BLaER1 treated with 17β-estradiol and CSF1 and Interleukin-3, amounts not matched to agents 10 nM and 100 nM (cell line): ENCODE data around the gene CCDC33.
"Not testable (repeated sequence)": the region's sequence is repeated elsewhere in the genome, so short reads cannot be mapped to it uniquely, and the experiment has no call there.

Source experiments
- H3K27ac ChIP-seq, 11 experiments: shearing (Covaris generic); formaldehyde crosslinking; 2 replicates each; pipeline ENCODE4 v1.8.1; 2022
- H3K27me3 ChIP-seq, 11 experiments: shearing (Covaris generic); formaldehyde crosslinking; 2 replicates each; pipeline ENCODE4 v1.8.1; 2022
- H3K36me3 ChIP-seq, 11 experiments: shearing (Covaris generic); formaldehyde crosslinking; 2 replicates each; pipeline ENCODE4 v1.8.1; 2022
- H3K4me1 ChIP-seq, 10 experiments: shearing (Covaris generic); formaldehyde crosslinking; 2 replicates each; pipeline ENCODE4 v1.8.1; 2022
- H3K4me2 ChIP-seq, 11 experiments: shearing (Covaris generic); formaldehyde crosslinking; 2 replicates each; pipeline ENCODE4 v1.8.1; 2022
- H3K4me3 ChIP-seq, 10 experiments: shearing (Covaris generic); formaldehyde crosslinking; 2 replicates each; pipeline ENCODE4 v1.8.1; 2022
- H3K9ac ChIP-seq, 11 experiments: shearing (Covaris generic); formaldehyde crosslinking; 2 replicates each; pipeline ENCODE4 v1.8.1; 2022
- H3K9me3 ChIP-seq, 11 experiments: shearing (Covaris generic); formaldehyde crosslinking; replicated peaks in 1 of 11; 2 replicates each; pipeline ENCODE4 v1.8.1; 2022
- H4K20me1 ChIP-seq, 11 experiments: shearing (Covaris generic); formaldehyde crosslinking; 2 replicates each; pipeline ENCODE4 v1.8.1; 2022
- Cebpa-rat ChIP-seq, 11 experiments: shearing (Covaris generic); IDR thresholded peaks; 2 replicates each; pipeline ENCODE4 v1.8.1; 2022

The CCDC33 gene

DNA sequence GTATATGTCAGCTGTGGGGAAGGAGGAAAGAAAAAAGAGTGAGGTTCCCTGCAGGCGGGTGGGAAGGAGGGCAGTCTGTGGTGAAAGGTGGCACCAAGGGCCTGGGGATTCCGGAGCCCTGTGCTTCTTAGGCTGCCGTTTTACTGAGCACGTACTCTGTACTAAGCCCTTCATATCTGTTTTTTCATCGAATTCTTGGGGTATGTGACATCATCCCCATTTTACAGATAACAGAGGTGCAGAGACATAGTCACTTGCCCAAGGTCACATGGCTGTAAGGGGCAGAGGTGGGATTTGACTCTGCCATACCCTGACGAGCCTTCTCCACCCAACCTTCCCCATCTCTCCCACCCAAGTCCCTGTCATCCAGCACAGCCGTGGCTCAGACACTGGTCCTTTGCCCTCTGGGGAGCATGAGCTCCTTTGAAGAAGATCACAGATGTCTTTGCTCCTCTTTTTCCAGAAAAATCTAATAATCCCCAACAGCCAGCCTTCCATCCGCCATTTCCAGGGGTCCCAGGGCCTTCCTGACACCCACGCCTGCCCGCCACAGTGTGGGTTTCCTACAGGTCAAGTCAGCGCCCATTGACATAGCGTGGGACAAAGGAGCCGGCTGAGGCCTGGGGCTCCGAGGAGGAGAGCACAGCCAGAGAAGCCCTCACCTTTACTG is 107.1 kb downstream of the CCDC33 start:
- H3K9me3 ChIP-seq: no peaks in the 10 kb centered on the region
- H3K27ac ChIP-seq: no peak overlapping the region
- no peaks in the 10 kb centered on the region for H3K36me3 ChIP-seq
- TF ChIP-seq Cebpa-rat (IDR thresholded peaks at IDR 0.05): no peak
- no peak overlapping the region for H3K9ac ChIP-seq
- no peak overlapping the region for H3K4me3 ChIP-seq
- no peaks in the 10 kb centered on the region for H4K20me1 ChIP-seq
- no peak overlapping the region for H3K4me2 ChIP-seq
- no peaks in the 10 kb centered on the region for H3K27me3 ChIP-seq
- peaks cover 0 to 7% (median 4%) of the 10 kb centered on the region in 10 experiments; a peak in 7 of 20 replicates for H3K4me1 ChIP-seq

DNA sequence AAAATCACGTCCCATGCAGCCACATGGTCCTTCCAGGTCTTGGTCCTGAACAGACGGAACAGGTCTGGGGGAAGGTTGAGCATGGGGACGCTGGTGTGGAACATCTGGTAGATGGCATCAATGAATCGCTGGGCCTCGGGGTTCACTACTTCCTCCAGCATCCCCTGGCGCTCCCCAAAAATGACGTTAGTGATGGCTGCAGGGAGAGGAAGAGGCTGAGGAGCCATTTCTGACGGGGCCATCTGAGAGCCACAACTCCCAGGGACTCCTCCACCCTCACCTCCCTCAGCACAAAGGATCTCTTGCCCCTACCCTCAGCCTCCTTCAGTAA is 107.6 kb downstream of the CCDC33 start:
- TF ChIP-seq Cebpa-rat (IDR thresholded peaks at IDR 0.05): no peak
- no peaks in the 10 kb centered on the region for H3K36me3 ChIP-seq
- H4K20me1 ChIP-seq: no peaks in the 10 kb centered on the region
- H3K4me2 ChIP-seq: no peak overlapping the region
- no peak overlapping the region for H3K27ac ChIP-seq
- no peaks in the 10 kb centered on the region for H3K9me3 ChIP-seq
- H3K27me3 ChIP-seq: no peaks in the 10 kb centered on the region
- H3K9ac ChIP-seq: no peak overlapping the region
- H3K4me1 ChIP-seq: peaks cover 0 to 7% (median 4%) of the 10 kb centered on the region in 10 experiments; a peak in 7 of 20 replicates
- H3K4me3 ChIP-seq: no peak overlapping the region

DNA sequence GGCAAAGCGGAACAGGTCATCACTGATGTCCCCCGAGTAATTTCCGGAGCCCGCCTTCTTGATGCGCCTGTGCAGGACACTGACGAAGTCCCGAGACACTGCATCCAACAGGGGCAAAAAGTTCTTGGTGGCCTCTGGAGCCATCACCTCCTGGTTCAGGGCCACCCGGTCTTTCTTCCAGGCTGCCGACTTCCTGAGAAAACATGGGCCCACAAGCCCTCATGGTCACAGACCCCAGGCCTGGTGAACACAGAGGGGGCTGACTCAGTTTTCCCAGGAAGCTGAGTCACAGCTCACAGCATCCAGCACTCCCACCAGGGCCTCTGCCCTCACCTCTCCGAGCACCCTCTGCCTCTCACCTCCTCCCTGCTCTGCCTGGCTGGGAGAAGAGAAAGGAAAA is 108.9 kb downstream of the CCDC33 start:
- no peaks in the 10 kb centered on the region for H4K20me1 ChIP-seq
- TF ChIP-seq Cebpa-rat (IDR thresholded peaks at IDR 0.05): no peak
- no peak overlapping the region for H3K9ac ChIP-seq
- no peaks in the 10 kb centered on the region for H3K9me3 ChIP-seq
- peaks cover 0 to 7% (median 4%) of the 10 kb centered on the region in 10 experiments; a peak in 7 of 20 replicates for H3K4me1 ChIP-seq
- H3K36me3 ChIP-seq: no peaks in the 10 kb centered on the region
- H3K27ac ChIP-seq: no peak overlapping the region
- H3K4me2 ChIP-seq: peak overlapping the region in 5 of 11 experiments; percentile 10 to 32 (median 27); a peak in 7 of 22 replicates
- no peaks in the 10 kb centered on the region for H3K27me3 ChIP-seq
- no peak overlapping the region for H3K4me3 ChIP-seq

DNA sequence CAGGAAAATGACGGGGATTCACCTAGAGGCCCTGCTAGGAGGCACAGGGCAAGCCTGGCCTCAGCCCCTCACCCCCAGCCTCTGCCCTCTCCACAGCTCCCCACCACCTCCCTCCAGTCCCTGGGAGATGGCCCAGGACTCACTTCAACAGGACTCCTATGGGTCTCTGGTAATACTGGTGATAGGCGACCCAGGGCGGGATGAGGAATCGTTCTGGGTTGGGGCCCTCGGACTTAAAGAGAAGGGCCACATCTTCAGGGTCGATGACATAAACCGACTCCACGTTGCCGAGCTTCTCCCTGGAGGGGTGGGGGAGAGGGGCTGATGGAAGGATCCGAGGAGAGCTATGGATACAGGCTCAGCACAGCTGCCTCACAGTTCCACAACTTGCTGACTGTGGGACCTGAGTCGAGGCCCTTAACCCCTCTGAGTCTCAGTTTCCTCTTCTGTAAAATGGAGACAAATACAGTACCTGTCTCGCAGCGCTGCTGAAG is 111.7 kb downstream of the CCDC33 start:
- no peak for TF ChIP-seq Cebpa-rat (IDR thresholded peaks at IDR 0.05)
- peaks cover 0 to 7% (median 4%) of the 10 kb centered on the region in 10 experiments; a peak in 7 of 20 replicates for H3K4me1 ChIP-seq
- no peak overlapping the region for H3K4me3 ChIP-seq
- H3K9me3 ChIP-seq: no peaks in the 10 kb centered on the region
- H3K27ac ChIP-seq: no peak overlapping the region
- no peak overlapping the region for H3K4me2 ChIP-seq
- no peaks in the 10 kb centered on the region for H3K27me3 ChIP-seq
- no peaks in the 10 kb centered on the region for H3K36me3 ChIP-seq
- H4K20me1 ChIP-seq: no peaks in the 10 kb centered on the region
- H3K9ac ChIP-seq: no peak overlapping the region

DNA sequence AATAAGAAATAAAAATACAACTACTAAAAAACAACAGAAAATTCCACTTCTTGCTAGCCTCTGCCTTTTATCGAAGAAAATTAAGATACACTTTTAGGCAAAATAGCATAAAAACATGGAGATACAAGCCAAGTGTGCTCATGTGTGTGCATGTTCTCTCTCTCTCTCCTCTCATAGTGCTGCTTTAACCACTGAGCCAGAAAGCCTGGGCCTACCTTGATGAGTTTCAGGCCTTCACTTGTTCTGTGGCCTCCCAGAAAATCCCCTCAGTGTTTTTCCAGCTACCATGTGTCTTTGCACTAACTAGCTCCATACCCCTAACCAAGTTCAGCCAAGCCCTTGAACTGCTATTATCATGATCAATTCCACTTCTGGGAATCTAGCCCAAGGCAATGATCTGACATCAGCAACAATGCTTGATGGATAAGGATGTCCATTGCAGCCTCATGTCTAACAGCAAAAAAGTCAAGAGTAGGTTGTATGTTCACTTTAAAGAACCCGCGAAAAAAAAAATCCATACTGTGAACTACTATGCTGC is 113.2 kb downstream of the CCDC33 start:
- Histone ChIP-seq H3K27me3 (no peaks in the 10 kb centered on the region), H3K36me3 (no peaks in the 10 kb centered on the region), H3K27ac (no peak overlapping the region), H4K20me1 (no peaks in the 10 kb centered on the region), H3K9ac (no peak overlapping the region), H3K9me3 (peaks cover 7 to 13% (median 11%) of the 10 kb centered on the region in 11 experiments; a peak in 18 of 22 replicates), H3K4me2 (no peak overlapping the region), H3K4me3 (no peak overlapping the region), H3K4me1 (peaks cover 0 to 7% (median 4%) of the 10 kb centered on the region in 10 experiments; a peak in 7 of 20 replicates)
- TF ChIP-seq Cebpa-rat (IDR thresholded peaks at IDR 0.05): no peak

DNA sequence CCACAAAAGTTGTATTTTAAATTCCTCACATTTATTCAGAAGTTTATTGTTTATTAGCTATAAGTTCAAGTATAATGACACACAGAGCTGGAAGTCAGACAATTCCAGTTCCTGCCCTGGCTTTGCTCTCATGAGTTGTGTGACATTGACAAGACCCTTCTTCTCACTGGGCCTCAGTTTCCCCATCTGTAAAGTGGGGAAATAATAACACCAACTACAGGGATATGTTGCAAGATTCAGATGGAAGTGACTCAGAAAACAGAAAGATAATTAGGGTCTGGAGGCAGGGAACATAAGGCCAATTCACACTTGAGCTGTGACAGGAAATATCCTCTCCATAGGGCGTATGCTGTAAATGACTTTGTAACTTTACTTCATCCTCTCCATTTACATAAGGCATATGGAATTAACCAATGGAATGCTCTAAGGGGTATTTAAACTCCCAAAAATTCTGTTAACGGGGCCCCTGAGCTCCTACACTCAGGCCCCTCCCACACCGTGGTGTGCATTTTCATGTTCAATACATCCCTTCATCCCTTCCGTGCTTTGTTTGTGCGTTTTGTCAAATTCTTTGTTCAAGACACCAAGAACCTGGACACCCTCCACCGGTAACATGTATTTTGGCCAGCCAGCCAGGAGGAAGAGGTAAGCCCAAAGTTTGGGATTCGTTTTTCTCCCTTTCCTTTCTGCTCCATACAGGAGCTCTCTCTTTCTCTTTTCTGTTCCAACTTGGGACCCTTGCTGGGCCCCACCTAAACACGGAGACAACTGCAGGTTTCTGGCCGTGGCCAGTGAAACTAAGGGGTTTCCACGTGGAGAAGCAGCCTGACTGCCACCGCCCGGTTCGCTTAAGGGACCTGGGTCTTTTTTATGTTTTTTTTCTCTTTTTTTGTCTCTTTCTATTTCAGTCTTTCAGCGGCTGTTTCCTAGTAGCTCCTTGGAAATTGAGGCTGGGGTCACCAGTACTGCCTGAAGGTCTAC is 114.5 kb downstream of the CCDC33 start:
- no peak for TF ChIP-seq Cebpa-rat (IDR thresholded peaks at IDR 0.05)
- Histone ChIP-seq H4K20me1 (no peaks in the 10 kb centered on the region), H3K4me1 (no peaks in the 10 kb centered on the region), H3K27ac (no peak overlapping the region), H3K4me2 (no peak overlapping the region), H3K27me3 (no peaks in the 10 kb centered on the region), H3K9ac (no peak overlapping the region), H3K9me3 (peaks cover 8 to 20% (median 14%) of the 10 kb centered on the region in 11 experiments; a peak in 18 of 22 replicates), H3K36me3 (no peaks in the 10 kb centered on the region), H3K4me3 (no peak overlapping the region)

DNA sequence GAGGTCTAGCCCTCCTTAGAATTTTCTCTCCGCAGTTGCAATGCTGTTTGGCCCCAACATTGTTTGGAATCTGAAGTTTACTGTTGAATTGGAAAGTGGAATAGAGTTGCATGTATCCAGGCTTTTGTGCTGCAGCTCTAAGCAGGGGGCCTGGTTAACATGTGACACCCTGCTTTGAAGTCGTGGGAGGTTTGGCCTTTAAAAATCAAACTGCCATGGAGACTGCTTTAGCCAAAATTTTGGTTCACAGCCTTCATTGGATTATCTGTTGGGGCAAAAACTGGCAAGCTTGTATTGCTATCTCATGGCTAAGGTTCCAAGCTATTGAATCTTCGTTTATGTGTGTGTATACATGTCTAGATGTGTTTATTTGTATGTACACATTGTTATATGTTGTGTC is 115.5 kb downstream of the CCDC33 start:
- Histone ChIP-seq H3K4me3 (no peak overlapping the region), H3K9ac (no peak overlapping the region), H3K9me3 (peaks cover 8 to 20% (median 14%) of the 10 kb centered on the region in 11 experiments; a peak in 18 of 22 replicates), H3K27me3 (no peaks in the 10 kb centered on the region), H3K4me1 (no peaks in the 10 kb centered on the region), H3K27ac (no peak overlapping the region), H4K20me1 (no peaks in the 10 kb centered on the region), H3K4me2 (no peak overlapping the region), H3K36me3 (no peaks in the 10 kb centered on the region)
- no peak for TF ChIP-seq Cebpa-rat (IDR thresholded peaks at IDR 0.05)

DNA sequence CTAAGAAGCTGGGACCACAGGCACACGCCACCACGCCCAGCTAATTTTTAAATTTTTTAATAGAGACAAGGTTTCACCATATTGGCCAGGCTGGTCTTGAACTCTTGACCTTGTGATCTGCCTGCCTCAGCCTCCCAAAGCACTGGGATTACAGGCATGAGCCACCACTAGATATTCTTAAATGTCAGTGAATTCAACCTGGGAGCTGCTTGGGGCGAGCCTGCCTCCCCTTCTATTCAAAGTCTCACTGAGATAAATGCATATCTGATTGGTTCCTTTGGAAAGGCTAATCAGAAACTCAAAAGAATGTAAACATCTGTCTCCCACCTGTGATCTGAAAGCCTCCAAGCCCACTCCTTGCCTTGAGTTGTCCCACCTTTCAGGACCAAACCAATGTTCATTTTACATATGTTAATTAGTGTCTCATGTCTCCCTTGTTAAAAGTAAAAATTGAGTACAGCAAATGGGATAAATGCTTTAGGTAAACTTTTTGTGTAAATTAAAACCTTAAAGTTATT is 116.3 kb downstream of the CCDC33 start:
- no peak overlapping the region for H3K4me3 ChIP-seq
- H3K36me3 ChIP-seq: no peaks in the 10 kb centered on the region
- H3K27me3 ChIP-seq: no peaks in the 10 kb centered on the region
- H3K4me1 ChIP-seq: no peaks in the 10 kb centered on the region
- no peak overlapping the region for H3K9ac ChIP-seq
- H3K9me3 ChIP-seq: peaks cover 8 to 20% (median 14%) of the 10 kb centered on the region in 11 experiments; a peak in 18 of 22 replicates
- H3K27ac ChIP-seq: no peak overlapping the region
- no peak overlapping the region for H3K4me2 ChIP-seq
- no peak for TF ChIP-seq Cebpa-rat (IDR thresholded peaks at IDR 0.05)
- no peaks in the 10 kb centered on the region for H4K20me1 ChIP-seq

DNA sequence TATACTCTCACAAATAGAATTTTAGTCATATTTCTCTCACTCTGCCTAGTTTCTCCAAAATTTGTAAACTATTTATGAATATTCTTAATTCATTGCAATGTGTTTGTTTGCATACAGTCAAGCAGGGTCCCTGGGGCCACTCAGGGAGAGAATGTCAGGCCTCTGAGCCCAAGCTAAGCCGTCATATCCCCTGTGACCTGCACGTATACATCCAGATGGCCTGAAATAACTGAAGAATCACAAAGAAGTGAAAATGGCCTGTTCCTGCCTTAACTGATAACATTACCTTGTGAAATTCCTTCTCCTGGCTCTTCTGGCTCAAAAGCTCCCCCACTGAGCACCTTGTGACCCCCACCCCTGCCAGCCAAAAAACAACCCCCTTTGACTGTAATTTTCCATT is 117.9 kb downstream of the CCDC33 start:
- H3K9ac ChIP-seq: not testable (repeated sequence)

DNA sequence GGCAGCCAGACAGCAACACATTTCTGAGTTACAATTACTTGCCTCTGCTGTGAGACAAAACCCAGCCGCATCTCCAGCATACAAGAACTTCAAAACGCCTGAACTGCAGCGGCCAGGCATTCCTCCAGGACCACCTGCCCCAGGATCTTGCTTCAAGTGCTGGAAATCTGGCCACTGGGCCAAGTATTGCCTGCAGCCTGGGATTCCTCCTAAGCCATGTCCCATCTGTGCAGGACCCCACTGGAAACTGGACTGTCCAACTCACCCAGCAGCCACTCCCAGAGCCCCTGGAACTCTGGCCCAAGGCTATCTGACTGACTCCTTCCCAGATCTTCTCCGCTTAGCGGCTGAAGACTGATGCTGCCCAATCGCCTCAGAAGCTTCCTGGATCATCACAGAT is 119.9 kb downstream of the CCDC33 start:
- H3K27ac ChIP-seq, H3K9ac ChIP-seq, H3K27me3 ChIP-seq, H4K20me1 ChIP-seq, H3K4me3 ChIP-seq, H3K4me1 ChIP-seq, H3K36me3 ChIP-seq, H3K4me2 ChIP-seq: not testable (repeated sequence)
- H3K9me3 ChIP-seq: peaks cover 8 to 20% (median 14%) of the 10 kb centered on the region in 11 experiments; a peak in 18 of 22 replicates

More for the DNA sequence above, 117.9 kb downstream of the CCDC33 start:
- H3K36me3 ChIP-seq, H3K4me2 ChIP-seq, H4K20me1 ChIP-seq, H3K4me3 ChIP-seq, H3K27me3 ChIP-seq, H3K4me1 ChIP-seq, H3K27ac ChIP-seq: not testable (repeated sequence)
- H3K9me3 ChIP-seq: peaks cover 8 to 20% (median 14%) of the 10 kb centered on the region in 11 experiments; a peak in 18 of 22 replicates

DNA sequence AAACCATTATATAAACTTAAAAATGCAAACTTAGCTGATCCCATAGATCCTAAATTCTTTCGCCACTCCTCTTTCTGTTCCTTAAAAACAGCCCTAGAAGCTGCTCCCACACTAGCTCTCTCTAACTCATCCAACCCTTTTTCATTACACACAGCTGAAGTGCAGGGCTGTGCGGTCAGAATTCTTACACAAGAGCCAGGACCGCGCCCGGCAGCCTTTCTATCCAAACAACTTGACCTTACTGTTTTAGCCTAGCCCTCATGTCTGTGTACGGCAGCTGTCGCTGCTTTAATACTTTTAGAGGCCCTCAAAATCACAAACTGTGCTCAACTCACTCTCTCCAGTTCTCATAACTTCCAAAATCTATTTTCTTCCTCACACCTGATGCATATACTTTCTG is 121.4 kb downstream of the CCDC33 start:
- H3K27ac ChIP-seq, H4K20me1 ChIP-seq, H3K27me3 ChIP-seq, H3K9ac ChIP-seq, H3K4me3 ChIP-seq, H3K4me2 ChIP-seq, H3K4me1 ChIP-seq, H3K36me3 ChIP-seq: not testable (repeated sequence)
- H3K9me3 ChIP-seq: peaks cover 8 to 20% (median 14%) of the 10 kb centered on the region in 11 experiments; a peak in 18 of 22 replicates

DNA sequence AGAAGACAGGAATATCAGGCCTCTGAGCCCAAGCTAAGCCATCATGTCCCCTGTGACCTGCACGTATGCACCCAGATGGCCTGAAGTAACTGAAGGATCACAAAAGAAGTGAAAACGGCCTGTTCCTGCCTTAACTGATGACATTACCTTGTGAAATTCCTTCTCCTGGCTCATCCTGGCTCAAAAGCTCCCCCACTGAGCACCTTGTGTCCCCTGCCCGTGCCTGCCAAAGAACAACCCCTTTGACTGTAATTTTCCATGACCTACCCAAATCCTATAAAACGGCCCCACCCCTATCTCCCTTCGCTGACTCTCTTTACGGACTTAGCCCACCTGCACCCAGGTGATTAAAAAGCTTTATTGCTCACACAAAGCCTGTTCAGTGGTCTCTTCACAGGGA is 123.2 kb downstream of the CCDC33 start:
- H3K9ac ChIP-seq, H3K27me3 ChIP-seq, H3K4me1 ChIP-seq, H3K36me3 ChIP-seq, H3K4me3 ChIP-seq, H3K9me3 ChIP-seq, H3K27ac ChIP-seq, H4K20me1 ChIP-seq: not testable (repeated sequence)
- peak overlapping the region in 3 of 11 experiments; percentile 6 to 32 (median 25); a peak in 4 of 22 replicates for H3K4me2 ChIP-seq
